ENCODE results near the gene GALNT1.

The GALNT1 gene

DNA sequence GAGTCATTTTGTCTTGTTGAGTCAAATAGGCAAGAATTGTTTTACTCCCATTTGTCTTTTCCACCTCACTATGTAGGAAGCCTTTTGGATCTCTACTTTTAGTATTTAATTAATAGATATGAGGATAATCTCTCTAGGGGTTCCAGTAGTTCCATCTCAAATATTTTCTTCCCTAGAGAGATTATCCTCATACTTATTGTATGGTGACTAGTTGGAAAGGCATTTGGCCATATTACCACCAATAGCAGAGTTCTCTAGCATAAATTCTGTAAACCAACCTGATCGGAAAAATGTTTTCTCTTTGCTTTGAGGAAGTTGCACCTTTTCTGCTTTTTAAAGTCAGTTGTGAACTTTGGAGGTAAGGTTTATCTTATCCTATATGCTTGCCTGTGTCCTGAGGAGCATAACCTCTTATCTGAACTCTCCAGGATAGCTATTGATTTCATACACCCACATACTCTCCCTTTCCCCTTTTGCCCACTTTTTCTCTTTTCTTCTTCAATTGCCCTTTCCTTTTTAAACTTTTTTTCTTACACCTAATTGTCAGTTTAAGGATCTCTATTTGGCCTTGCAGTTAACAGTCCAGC, 100.8 kb downstream of the GALNT1 start:
- no peak for DNase-seq

DNA sequence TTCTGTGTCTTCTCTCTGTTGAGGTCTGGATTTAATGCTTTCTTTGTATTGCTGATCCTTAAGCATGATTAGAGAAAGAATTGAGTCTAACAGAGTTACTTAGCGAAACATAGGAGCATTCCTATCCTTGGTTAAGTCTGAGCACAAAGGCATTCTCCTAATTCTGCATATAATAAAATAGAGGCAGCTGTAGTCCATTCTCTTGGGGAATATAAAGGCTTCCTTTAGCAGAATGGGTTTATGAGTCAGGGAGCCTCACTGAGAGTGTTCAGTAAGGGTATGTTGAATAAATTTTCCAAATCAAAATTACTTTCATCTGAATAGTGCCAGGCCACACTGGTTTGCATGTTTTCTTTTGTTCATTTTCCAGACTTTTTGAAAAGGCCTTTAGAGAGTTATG, 101.5 kb downstream of the GALNT1 start:
- no peak for DNase-seq

DNA sequence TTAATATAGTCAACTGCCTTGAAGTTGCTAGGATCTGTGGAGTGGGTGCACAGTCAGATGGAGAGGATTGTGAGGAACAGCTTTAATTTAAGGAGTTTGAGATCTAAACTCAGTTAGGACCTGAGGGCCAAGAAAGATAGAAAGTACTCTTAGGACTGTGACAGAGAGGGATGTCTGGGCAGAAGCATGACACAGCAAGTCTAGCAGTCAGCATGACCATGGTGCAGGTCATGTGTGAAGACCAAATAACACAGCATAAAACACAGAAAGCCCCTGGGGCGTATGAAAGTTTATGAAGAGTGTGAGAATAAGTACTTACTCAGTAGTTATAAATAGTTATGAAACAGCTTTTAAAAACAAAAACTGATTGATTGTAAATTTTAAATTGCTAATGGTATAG, 107.2 kb downstream of the GALNT1 start:
- DNase-seq: no peak

GRCh38 chr18:35689728-35690127, 108.2 kb downstream of the GALNT1 start:
- DNase-seq: no peak

- no peak for DNase-seq
These were observed 110.1 kb downstream of the GALNT1 start for GRCh38 chr18:35691625-35692024.

- no peak for DNase-seq
These were observed 111.3 kb downstream of the GALNT1 start for GRCh38 chr18:35692866-35693265.

DNA sequence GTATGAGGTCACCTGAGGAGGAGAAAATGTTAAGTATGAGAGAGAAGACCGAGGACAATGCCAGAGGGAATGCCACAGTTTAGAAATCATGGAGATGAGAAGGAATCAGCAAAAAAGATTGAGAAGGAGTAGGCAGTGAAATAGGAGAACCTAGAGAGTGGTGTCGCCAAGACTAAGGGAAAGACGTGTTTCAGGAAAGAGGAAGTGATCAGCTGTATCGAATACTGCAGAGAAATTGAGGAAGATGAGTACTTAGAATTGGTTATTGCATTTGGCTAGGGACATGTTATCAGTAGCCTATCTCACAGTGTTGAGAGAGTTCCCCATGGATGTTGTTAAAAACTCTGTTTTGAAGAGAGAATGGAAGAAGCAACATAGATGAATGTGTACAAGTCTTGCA, 112.3 kb downstream of the GALNT1 start:
- DNase-seq: no peak

DNA sequence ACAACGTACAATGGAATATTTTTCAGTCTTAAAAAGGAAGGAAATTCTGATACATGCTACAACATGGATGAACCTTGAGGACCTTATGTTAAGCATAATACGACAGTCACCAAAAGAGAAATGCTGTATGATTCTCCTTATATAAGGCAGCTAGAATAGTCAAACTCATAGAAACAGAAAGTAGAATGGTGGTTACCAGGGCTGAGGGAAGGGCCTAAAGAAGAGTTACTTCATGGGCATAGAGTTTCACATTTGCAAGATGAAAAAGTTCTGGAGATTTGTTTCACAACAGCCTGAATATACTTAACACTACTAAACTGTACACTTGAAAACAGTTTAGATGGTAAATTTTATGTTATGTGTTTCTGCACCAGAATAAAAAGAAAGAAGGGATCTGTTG, 113.3 kb downstream of the GALNT1 start:
- DNase-seq: no peak

GRCh38 chr18:35695384-35695783, 113.8 kb downstream of the GALNT1 start:
- no peak for DNase-seq

- DNase-seq: no peak
These were observed 114.3 kb downstream of the GALNT1 start for GRCh38 chr18:35695803-35696202.

- no peak for DNase-seq
These were observed 114.8 kb downstream of the GALNT1 start for GRCh38 chr18:35696307-35696706.

GRCh38 chr18:35697869-35698268, 116.3 kb downstream of the GALNT1 start:
- no peak for DNase-seq

GRCh38 chr18:35703043-35703688, 121.6 kb downstream of the GALNT1 start:
- no peak for DNase-seq

- DNase-seq: no peak
These were observed 124.4 kb downstream of the GALNT1 start for GRCh38 chr18:35705988-35706387.

DNA sequence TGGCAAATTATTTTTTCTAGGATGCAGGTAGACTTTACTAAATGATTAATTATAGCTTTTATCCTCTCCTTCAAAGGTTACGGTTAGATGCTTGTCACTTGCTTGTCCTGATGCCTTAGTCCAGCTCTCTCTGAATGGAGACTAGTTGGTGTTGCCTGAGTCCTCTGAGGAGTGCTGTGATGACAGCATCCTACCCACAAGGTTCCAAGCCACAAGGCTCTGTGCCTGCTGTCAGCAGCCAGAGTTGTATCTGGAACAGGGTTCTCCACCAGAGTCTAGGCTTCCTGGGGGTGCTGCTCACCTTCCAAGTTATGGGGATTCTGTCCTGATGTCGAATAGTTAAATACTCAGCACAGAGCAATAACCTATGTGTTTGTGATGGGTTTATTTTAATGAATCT, 125.7 kb downstream of the GALNT1 start:
- no peak for DNase-seq

DNA sequence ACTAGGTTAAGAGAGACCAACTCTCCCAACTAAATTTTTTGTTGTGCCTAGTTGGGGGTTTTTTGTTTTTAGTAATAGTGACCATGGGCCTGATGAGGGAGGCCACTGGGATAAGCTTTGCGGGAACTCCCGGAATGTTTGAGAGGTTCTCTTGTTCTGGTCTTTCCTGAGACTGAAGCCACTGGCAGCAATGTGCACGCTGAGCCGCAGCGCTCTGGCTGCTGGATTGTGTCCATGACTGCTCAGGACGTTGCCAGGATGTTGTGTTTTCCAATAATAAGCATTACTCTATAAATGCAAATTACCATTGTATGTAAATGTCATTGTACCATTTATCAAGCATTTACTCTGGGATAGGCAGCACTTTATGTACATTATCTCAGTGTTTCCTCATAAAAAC, 126.1 kb downstream of the GALNT1 start:
- no peak for DNase-seq

- DNase-seq: no peak
These were observed 129.0 kb downstream of the GALNT1 start for GRCh38 chr18:35710581-35710980.

DNA sequence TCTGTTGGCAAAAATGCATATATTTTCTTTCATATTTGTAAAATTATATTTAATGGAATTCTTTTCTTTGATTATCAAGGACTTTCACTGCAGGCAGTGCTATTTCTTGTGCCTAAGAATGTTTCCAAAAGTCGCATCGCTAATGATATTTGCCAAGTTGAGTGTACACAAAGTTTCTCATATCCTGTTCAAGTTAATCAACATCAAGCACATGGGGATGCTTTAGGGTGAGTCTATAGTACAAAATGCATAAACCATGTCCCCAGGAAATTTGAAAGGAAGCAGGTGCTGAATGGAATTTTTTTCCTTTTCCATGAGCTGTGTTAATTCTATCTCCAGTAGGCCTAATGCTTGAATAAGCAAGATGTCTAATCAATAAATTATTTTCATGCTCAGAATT, 129.7 kb downstream of the GALNT1 start:
- DNase-seq: no peak

DNA sequence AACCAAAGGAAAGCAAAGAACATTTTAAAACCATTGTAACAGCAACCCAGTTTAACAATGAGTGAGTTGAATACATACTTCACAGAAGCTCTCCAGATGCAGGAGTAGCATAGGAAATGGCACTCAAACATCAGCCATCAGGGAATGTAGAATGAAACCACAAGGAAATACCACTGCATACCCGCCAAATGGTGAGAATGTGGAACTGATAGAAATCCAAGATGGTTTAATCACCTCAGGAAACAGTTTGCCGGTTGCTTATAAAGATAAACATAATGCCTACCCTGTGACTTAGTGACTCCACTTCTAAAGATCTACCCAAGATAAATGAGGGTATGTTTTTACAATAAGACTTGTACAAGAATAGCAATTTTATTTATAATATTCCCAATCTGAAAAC, 132.0 kb downstream of the GALNT1 start:
- no peak for DNase-seq

DNA sequence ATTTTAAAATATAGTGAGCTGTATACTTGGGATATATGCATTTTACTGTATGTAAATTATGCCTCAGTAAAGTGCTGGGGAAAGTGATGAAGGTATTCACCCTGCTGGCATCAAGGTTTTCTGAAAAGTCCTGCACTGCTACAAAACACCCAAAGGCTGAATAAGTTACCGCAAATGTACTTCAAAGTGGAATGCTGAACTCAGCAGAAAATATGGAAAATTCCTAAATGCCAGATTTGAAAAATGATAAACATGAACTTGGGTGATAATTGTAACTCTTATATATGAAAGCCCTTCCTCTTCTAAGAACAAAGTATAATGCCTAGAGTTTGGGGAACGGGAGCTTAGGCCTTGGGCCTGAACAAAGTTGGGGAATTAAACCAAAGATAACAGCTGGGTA, 133.0 kb downstream of the GALNT1 start:
- DNase-seq: no peak

GRCh38 chr18:35715139-35715538, 133.6 kb downstream of the GALNT1 start:
- DNase-seq: no peak

GRCh38 chr18:35716169-35716831, 134.8 kb downstream of the GALNT1 start:
- no peak for DNase-seq

DNA sequence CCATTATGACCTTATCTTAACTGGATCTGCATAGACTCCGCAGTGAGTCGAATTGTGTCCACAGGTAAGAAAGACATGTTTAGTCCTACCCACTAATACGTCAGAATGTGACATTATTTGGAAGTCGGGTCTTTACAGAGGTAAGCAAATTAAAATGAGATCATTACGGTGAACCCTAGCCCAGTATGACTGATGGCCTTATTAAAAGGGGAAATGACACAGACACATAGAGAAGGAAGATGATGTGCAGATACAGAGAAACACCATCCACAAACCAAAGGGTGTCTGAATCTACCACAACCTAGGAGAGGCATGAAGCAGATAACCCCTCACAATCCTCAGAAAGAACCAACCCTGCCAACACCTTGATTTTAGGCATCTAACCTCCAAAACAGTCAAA, 135.6 kb downstream of the GALNT1 start:
- no peak for DNase-seq

DNA sequence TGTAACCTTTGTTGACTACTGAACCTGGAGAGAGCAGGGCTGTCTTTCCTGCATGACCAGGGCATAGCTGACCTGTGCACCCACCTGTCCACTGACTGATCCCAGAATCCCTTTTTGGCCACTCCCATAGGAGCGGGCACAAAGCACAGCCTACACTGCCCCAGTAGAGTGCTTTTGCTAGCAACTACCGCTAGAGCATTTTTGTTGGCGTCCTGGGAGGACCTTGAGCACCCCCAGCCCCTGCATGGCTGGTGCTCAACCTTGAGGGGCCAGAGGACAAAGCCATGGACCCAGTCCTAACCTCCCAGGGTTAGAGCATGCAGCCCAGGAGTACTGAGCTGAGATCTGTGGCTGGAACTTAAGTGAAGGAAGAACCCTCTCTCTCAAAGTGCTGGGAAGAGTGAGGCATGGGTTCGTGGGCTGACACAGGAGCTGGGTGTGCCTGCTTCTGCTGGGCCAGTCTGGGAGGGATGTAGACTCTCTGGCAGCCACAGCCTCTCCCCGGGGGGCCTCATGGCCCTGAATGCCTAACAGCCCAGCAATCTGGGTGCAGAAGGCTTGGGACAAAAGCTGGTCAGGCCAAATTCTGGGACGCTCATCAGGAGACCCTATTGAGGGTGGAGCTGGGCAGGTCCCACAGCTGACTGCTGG, 140.0 kb downstream of the GALNT1 start:
- no peak for DNase-seq

All from CD4-positive, alpha-beta T cell treated with Interferon gamma for 1 hour (primary cell).